CD4-positive, alpha-beta T cell (primary cell): ENCODE data around the gene CAMTA1. TPM values are rescaled to one million over a fixed set of nuclear protein-coding genes. Genes with fewer than 3 reads are reported as not detected.

Experiments used
- ATAC-seq: fragments of 200-7000 bp; cut with Tn5 transposase; one replicate; pipeline ENCODE4 v1.10.0; 2022; ENCODE audit warnings: mild to moderate bottlenecking; ENCODE audit not compliant: poor library complexity
- CTCF ChIA-PET: fragments of 350-600 bp; sonication (Branson Sonifier 250); formaldehyde crosslinking; loops from one replicate; lab custom pipeline; 2021; ENCODE audit warnings: antibody characterized with exemption, inconsistent platforms; lab: Charles Lee
- POLR2A ChIA-PET: fragments of 350-600 bp; sonication (Branson Sonifier 250); formaldehyde crosslinking; loops from one replicate; lab custom pipeline; 2021; ENCODE audit warnings: antibody characterized with exemption, inconsistent platforms; lab: Charles Lee
- DNase-seq, 14 experiments: peaks; one replicate each; pipeline ENCODE4 v3.0.0-alpha.2; 2013 to 2020; ENCODE audit warnings: mixed read lengths in 2 of 14
- H3K27ac ChIP-seq, 2 donors: one replicate each; pipeline versions ENCODE4 v1.5.1 to v1.7.0; 2013; ENCODE audit warnings: low read length in 2 of 2, low read depth in 1 of 2, mild to moderate bottlenecking in 1 of 2
- H3K27me3 ChIP-seq, 2 experiments: 1 replicate in 1 of 2; 2 replicates in 1 of 2; pipeline versions ENCODE4 v1.6.1 to v1.7.0; 2013; ENCODE audit warnings: low read length in 2 of 2, control low read depth in 1 of 2, mild to moderate bottlenecking in 1 of 2, moderate library complexity in 1 of 2; ENCODE audit not compliant: insufficient read depth in 2 of 2, control insufficient read depth in 1 of 2
- H3K36me3 ChIP-seq: one replicate; pipeline ENCODE4 v1.6.1; 2013; ENCODE audit warnings: low read length, control low read depth; ENCODE audit not compliant: insufficient read depth
- H3K4me1 ChIP-seq: one replicate; pipeline ENCODE4 v1.6.1; 2013; ENCODE audit warnings: low read length, control low read depth; ENCODE audit not compliant: insufficient read depth
- H3K4me3 ChIP-seq: one replicate; pipeline ENCODE4 v1.5.1; 2013; ENCODE audit warnings: mild to moderate bottlenecking, low read length, moderate library complexity
- H3K9me3 ChIP-seq, 2 experiments: 1 replicate in 1 of 2; 2 replicates in 1 of 2; pipeline versions ENCODE4 v1.6.1 to v1.7.0; 2013; ENCODE audit warnings: low read length in 2 of 2, mild to moderate bottlenecking in 2 of 2, control low read depth in 1 of 2, moderate library complexity in 1 of 2; ENCODE audit not compliant: control insufficient read depth in 1 of 2, insufficient read depth in 1 of 2
- H3K27ac Mint-ChIP-seq: one replicate; pipeline ENCODE4 v1.8.0; 2020; ENCODE audit warnings: mixed read lengths
- H3K27me3 Mint-ChIP-seq: one replicate; pipeline ENCODE4 v1.8.0; 2021; ENCODE audit warnings: mixed read lengths
- H3K36me3 Mint-ChIP-seq: one replicate; pipeline ENCODE4 v1.8.0; 2021; ENCODE audit warnings: low read depth, mixed read lengths
- H3K4me1 Mint-ChIP-seq: one replicate; pipeline ENCODE4 v1.8.0; 2021; ENCODE audit warnings: low read depth, mixed read lengths
- H3K4me3 Mint-ChIP-seq: one replicate; pipeline ENCODE4 v1.8.0; 2020; ENCODE audit warnings: mild to moderate bottlenecking, mixed read lengths
- H3K9me3 Mint-ChIP-seq: one replicate; pipeline ENCODE4 v1.8.0; 2020; ENCODE audit warnings: mixed read lengths
- CTCF ChIP-seq: fragments of 200-600 bp; IDR thresholded peaks from one replicate; pipeline ENCODE4 v1.8.0; 2022; ENCODE audit warnings: antibody characterized with exemption, mild to moderate bottlenecking
- intact Hi-C, 2 experiments: fragments of 100-400 bp; cut with DNase I in 1 of 2; cut with micrococcal nuclease in 1 of 2; formaldehyde crosslinking; loops; one replicate each; pipeline versions ENCODE4 v1.15.1 to v1.9.0; 2023 to 2025; cut with DNase I, micrococcal nuclease
- total RNA-seq, 174 experiments: library from RNA in 2 of 174; stranded (reverse) in 2 of 174; gene quantifications; one replicate each; pipeline ENCODE4 v1.2.3 and lab custom pipeline; 2021 to 2026

The CAMTA1 gene
- total RNA-seq, 2 experiments from 2014 or later = 38.6 to 39.3 TPM

GRCh38 chr1:7636795-7637526, 851.7 kb downstream of the CAMTA1 start:
- intact Hi-C loops = no loop called here
- H3K4me3 ChIP-seq = no peak overlapping the region
- Mint-ChIP-seq H3K9me3 (no peaks in the 10 kb centered on the region), H3K4me3 (no peak overlapping the region), H3K27me3 (peaks cover 10% of the 10 kb centered on the region), H3K36me3 (no peaks in the 10 kb centered on the region), H3K27ac (no peak overlapping the region), H3K4me1 (no peaks in the 10 kb centered on the region)
- POLR2A ChIA-PET = no interaction called here
- peaks cover 0 to 6% of the 10 kb centered on the region in 2 experiments for H3K9me3 ChIP-seq
- no peak for TF ChIP-seq CTCF
- H3K27me3 ChIP-seq = peaks cover 4 to 7% of the 10 kb centered on the region in 2 experiments
- ATAC-seq = no peak
- H3K27ac ChIP-seq = no peak overlapping the region
- no peak for DNase-seq
- no peaks in the 10 kb centered on the region for H3K4me1 ChIP-seq
- CTCF ChIA-PET = no interaction called here
- H3K36me3 ChIP-seq = no peaks in the 10 kb centered on the region

GRCh38 chr1:7638078-7638477, 852.8 kb downstream of the CAMTA1 start:
- intact Hi-C loops = no loop called here
- H3K27ac Mint-ChIP-seq = no peak overlapping the region
- H3K27me3 Mint-ChIP-seq = peaks cover 6% of the 10 kb centered on the region
- Histone ChIP-seq H3K27me3 (peaks cover 0 to 4% of the 10 kb centered on the region in 2 experiments), H3K27ac (no peak overlapping the region), H3K4me3 (no peak overlapping the region), H3K36me3 (no peaks in the 10 kb centered on the region), H3K9me3 (peaks cover 0 to 6% of the 10 kb centered on the region in 2 experiments), H3K4me1 (no peaks in the 10 kb centered on the region)
- POLR2A ChIA-PET = no interaction called here
- no peak for DNase-seq
- CTCF ChIA-PET = no interaction called here
- TF ChIP-seq CTCF = no peak
- no peak for ATAC-seq
- no peak overlapping the region for H3K4me3 Mint-ChIP-seq
- no peaks in the 10 kb centered on the region for H3K4me1 Mint-ChIP-seq
- H3K9me3 Mint-ChIP-seq = no peaks in the 10 kb centered on the region
- no peaks in the 10 kb centered on the region for H3K36me3 Mint-ChIP-seq

GRCh38 chr1:7639435-7640131, 854.3 kb downstream of the CAMTA1 start:
- Histone ChIP-seq H3K4me1 (no peaks in the 10 kb centered on the region), H3K9me3 (peaks cover 0 to 6% of the 10 kb centered on the region in 2 experiments), H3K27ac (no peak overlapping the region), H3K36me3 (no peaks in the 10 kb centered on the region), H3K27me3 (no peaks in the 10 kb centered on the region), H3K4me3 (no peak overlapping the region)
- Mint-ChIP-seq H3K4me3 (no peak overlapping the region), H3K9me3 (no peaks in the 10 kb centered on the region), H3K27ac (no peak overlapping the region), H3K27me3 (peaks cover 5% of the 10 kb centered on the region), H3K4me1 (no peaks in the 10 kb centered on the region), H3K36me3 (no peaks in the 10 kb centered on the region)
- TF ChIP-seq CTCF = no peak
- ChIA-PET POLR2A (no interaction called here), CTCF (no interaction called here)
- intact Hi-C loops = no loop called here
- no peak for ATAC-seq
- DNase-seq = no peak
